DOHH2 (cell line): Measurements from ENCODE around the gene MAP2K3.
A peak's percentile ranks its signal among the peaks of the same experiment; 100 is the strongest.

Experiments
- H3F3A ChIP-seq: fragments of 200-600 bp; sonication (generic), shearing (Covaris generic); 2 replicates; pipeline ENCODE4 v1.6.0; 2016; ENCODE audit warnings: antibody characterized with exemption, mild to moderate bottlenecking; ENCODE audit not compliant: control insufficient read depth, insufficient read depth
- H3K27ac ChIP-seq: fragments of 200-600 bp; sonication (generic); 2 replicates; pipeline ENCODE4 v1.5.1; 2014; ENCODE audit warnings: low read depth, mild to moderate bottlenecking, low read length, moderate library complexity
- H3K27me3 ChIP-seq: fragments of 200-600 bp; sonication (generic); 2 replicates; pipeline ENCODE4 v1.6.1; 2014; ENCODE audit warnings: mild to moderate bottlenecking, low read length, mixed read lengths; ENCODE audit not compliant: control insufficient read depth
- H3K36me3 ChIP-seq: fragments of 200-600 bp; sonication (generic); 2 replicates; pipeline ENCODE4 v1.6.1; 2014; ENCODE audit warnings: mild to moderate bottlenecking, low read length, moderate library complexity, mixed read lengths; ENCODE audit not compliant: control insufficient read depth
- H3K4me1 ChIP-seq: fragments of 200-600 bp; sonication (generic); 2 replicates; pipeline ENCODE4 v1.6.1; 2014; ENCODE audit warnings: mild to moderate bottlenecking, low read length, mixed read lengths; ENCODE audit not compliant: control insufficient read depth
- H3K4me2 ChIP-seq: fragments of 200-600 bp; sonication (generic); 2 replicates; pipeline ENCODE4 v1.6.0; 2014; ENCODE audit warnings: mild to moderate bottlenecking, low read length, moderate library complexity
- H3K4me3 ChIP-seq: fragments of 200-600 bp; sonication (generic); 2 replicates; pipeline ENCODE4 v1.5.1; 2014; ENCODE audit warnings: mild to moderate bottlenecking, low read length, mixed read lengths
- H3K79me2 ChIP-seq: fragments of 200-600 bp; sonication (generic); 2 replicates; pipeline ENCODE4 v1.6.1; 2014; ENCODE audit warnings: mild to moderate bottlenecking, low read length, mixed read lengths; ENCODE audit not compliant: control insufficient read depth
- H3K9me2 ChIP-seq: fragments of 200-600 bp; sonication (generic); replicated peaks from 2 replicates; pipeline ENCODE4 v1.6.1; 2014; ENCODE audit warnings: mild to moderate bottlenecking, low read length, mixed read lengths; ENCODE audit not compliant: control insufficient read depth
- H3K9me3 ChIP-seq: fragments of 200-600 bp; sonication (generic); 2 replicates; pipeline ENCODE4 v1.6.1; 2014; ENCODE audit warnings: antibody characterized with exemption, low read length, mixed read lengths; ENCODE audit not compliant: control insufficient read depth, insufficient read depth
- H4K20me1 ChIP-seq: fragments of 200-600 bp; sonication (generic); 2 replicates; pipeline ENCODE4 v1.6.0; 2014; ENCODE audit warnings: low read depth, mild to moderate bottlenecking, antibody characterized with exemption, low read length, moderate library complexity; ENCODE audit not compliant: control insufficient read depth, insufficient read depth
- CTCF ChIP-seq: fragments of 200-600 bp; sonication (generic); IDR thresholded peaks from one replicate; pipeline ENCODE4 v1.5.1; 2014; ENCODE audit warnings: antibody characterized with exemption, mild to moderate bottlenecking, low read depth, low read length; ENCODE audit not compliant: poor library complexity, severe bottlenecking
- EZH2phosphoT487 ChIP-seq: fragments of 200-600 bp; sonication (generic); IDR thresholded peaks from 2 replicates; pipeline ENCODE4 v1.6.1; 2017; ENCODE audit warnings: borderline replicate concordance, mild to moderate bottlenecking, antibody characterized with exemption, low read length, moderate library complexity, mixed read lengths

The MAP2K3 gene

GRCh38 chr17:21253646-21254441, 30.7 kb upstream of the MAP2K3 start:
- H3K4me3 ChIP-seq, result peak overlapping the region; percentile 76
- TF ChIP-seq CTCF (no peak), EZH2phosphoT487 (peak; percentile 34; the same call in 1 of the 2 replicates)
- no peaks in the 10 kb centered on the region for H3K9me3 ChIP-seq

GRCh38 chr17:21258593-21258992, 25.9 kb upstream of the MAP2K3 start:
- Histone ChIP-seq H3K9me3 (no peaks in the 10 kb centered on the region), H3K27ac (no peak overlapping the region)

More at GRCh38 chr17:21253646-21254441, 30.7 kb upstream of the MAP2K3 start:
- H3K4me2 ChIP-seq, result peak overlapping the region; percentile 95
- peaks cover 11% of the 10 kb centered on the region for H3K4me1 ChIP-seq
- H3K36me3 ChIP-seq, result no peaks in the 10 kb centered on the region
- no peaks in the 10 kb centered on the region for H4K20me1 ChIP-seq
- H3K27ac ChIP-seq, result no peak overlapping the region
- H3K79me2 ChIP-seq, result no peaks in the 10 kb centered on the region
- H3K27me3 ChIP-seq, result peaks cover 37% of the 10 kb centered on the region
- H3K9me2 ChIP-seq, result no peaks in the 10 kb centered on the region
- no peaks in the 10 kb centered on the region for H3F3A ChIP-seq

GRCh38 chr17:21262259-21262993, 22.1 kb upstream of the MAP2K3 start:
- no peaks in the 10 kb centered on the region for H3K9me2 ChIP-seq
- no peaks in the 10 kb centered on the region for H4K20me1 ChIP-seq
- no peak overlapping the region for H3K4me2 ChIP-seq
- no peaks in the 10 kb centered on the region for H3K9me3 ChIP-seq
- H3F3A ChIP-seq, result no peaks in the 10 kb centered on the region
- no peak for TF ChIP-seq EZH2phosphoT487
- no peak for TF ChIP-seq CTCF
- H3K27me3 ChIP-seq, result 0 out of 2 replicates have a peak, but pooled peaks cover 3% of the 10 kb centered on the region
- no peaks in the 10 kb centered on the region for H3K79me2 ChIP-seq
- H3K4me1 ChIP-seq, result peaks cover 3% of the 10 kb centered on the region
- no peak overlapping the region for H3K27ac ChIP-seq
- no peak overlapping the region for H3K4me3 ChIP-seq
- H3K36me3 ChIP-seq, result no peaks in the 10 kb centered on the region

More at GRCh38 chr17:21258593-21258992, 25.9 kb upstream of the MAP2K3 start:
- H3K27me3 ChIP-seq, result peaks cover 13% of the 10 kb centered on the region
- H3F3A ChIP-seq, result no peaks in the 10 kb centered on the region
- TF ChIP-seq CTCF (no peak), EZH2phosphoT487 (no peak)
- H3K4me3 ChIP-seq, result no peak overlapping the region
- H3K79me2 ChIP-seq, result no peaks in the 10 kb centered on the region
- H3K36me3 ChIP-seq, result no peaks in the 10 kb centered on the region
- H4K20me1 ChIP-seq, result no peaks in the 10 kb centered on the region
- H3K4me2 ChIP-seq, result no peak overlapping the region
- peaks cover 5% of the 10 kb centered on the region for H3K4me1 ChIP-seq
- no peaks in the 10 kb centered on the region for H3K9me2 ChIP-seq
